Globus pallidus (tissue), 1 donor: ENCODE data around the gene PPOX.

Experiments
- DNase-seq: peaks from one replicate; pipeline ENCODE4 v3.0.0-alpha.2; 2015; ENCODE audit warnings: low spot score

The PPOX gene

GRCh38 chr1:161153682-161154337, 12.4 kb upstream of the PPOX start, which contains the start of gene UFC1:
TSS of gene UFC1 (plus strand) at chr1:161153978. CDS start at chr1:161153998, 20 bp downstream.
- DNase-seq = peak; percentile 91

- no peak for DNase-seq
These were observed 8.4 kb upstream of the PPOX start for GRCh38 chr1:161157867-161158266.

- no peak for DNase-seq
These were observed 7.8 kb upstream of the PPOX start for GRCh38 chr1:161158316-161159010.

- peak; percentile 92 for DNase-seq
These were observed 6.9 kb upstream of the PPOX start, which contains the start of gene USP21 for GRCh38 chr1:161159087-161159912. TSS of gene USP21 (plus strand) at chr1:161159500. CDS start at chr1:161160641, 1,141 bp downstream.

GRCh38 chr1:161159913-161160243, 6.3 kb upstream of the PPOX start:
- DNase-seq = no peak

GRCh38 chr1:161160671-161161145, 5.5 kb upstream of the PPOX start:
- DNase-seq = no peak

GRCh38 chr1:161161652-161162051, 4.6 kb upstream of the PPOX start:
- DNase-seq = no peak

- DNase-seq = no peak
These were observed 4.2 kb upstream of the PPOX start for GRCh38 chr1:161162052-161162451.

- DNase-seq = no peak
These were observed 3.4 kb upstream of the PPOX start for GRCh38 chr1:161162806-161163205.

GRCh38 chr1:161163793-161164192, 2.4 kb upstream of the PPOX start:
- no peak for DNase-seq

- DNase-seq = no peak
These were observed 1.2 kb upstream of the PPOX start for GRCh38 chr1:161164901-161165610.

- no peak for DNase-seq
These were observed 683 bp downstream of the PPOX start for GRCh38 chr1:161166669-161167548.

GRCh38 chr1:161168906-161169305, 2.7 kb downstream of the PPOX start:
- DNase-seq = no peak

GRCh38 chr1:161171191-161171590, 5.0 kb downstream of the PPOX start:
- DNase-seq = no peak

GRCh38 chr1:161171696-161172095, 5.5 kb downstream of the PPOX start:
- no peak for DNase-seq

GRCh38 chr1:161172349-161172748, 6.1 kb downstream of the PPOX start:
- DNase-seq = no peak

GRCh38 chr1:161172776-161173376, 6.7 kb downstream of the PPOX start:
- no peak for DNase-seq

- no peak for DNase-seq
These were observed 7.5 kb downstream of the PPOX start for GRCh38 chr1:161173711-161174110.

- DNase-seq = no peak
These were observed 8.7 kb downstream of the PPOX start for GRCh38 chr1:161174911-161175310.

GRCh38 chr1:161175771-161176453, 9.7 kb downstream of the PPOX start:
- no peak for DNase-seq
